Gastrocnemius medialis (tissue), 4 donors: ENCODE results near the gene NDUFA13. TPM values are rescaled to one million over a fixed set of nuclear protein-coding genes. Genes with fewer than 3 reads are reported as not detected.

Source experiments
- ATAC-seq, 2 donors: fragments of 150-250 bp; one replicate each; pipeline ENCODE4 v1.9.1; 2016
- DNase-seq, 2 donors: peaks; one replicate each; pipeline ENCODE4 v3.0.0-alpha.2; 2019
- H3K27ac ChIP-seq, 4 donors: fragments of 200-600 bp; sonication (generic); 1 replicate in 1 of 4; 2 replicates in 3 of 4; pipeline ENCODE4 v1.5.1; 2016 to 2018; ENCODE audit warnings: mild to moderate bottlenecking in 2 of 4, moderate library complexity in 1 of 4
- H3K27me3 ChIP-seq, 3 donors: fragments of 200-600 bp; sonication (generic) in 2 of 3; 1 replicate in 1 of 3; 2 replicates in 2 of 3; pipeline versions ENCODE4 v1.5.1 to v1.6.0; 2016 to 2019; ENCODE audit warnings: mild to moderate bottlenecking in 1 of 3, moderate library complexity in 1 of 3
- H3K36me3 ChIP-seq, 2 donors: fragments of 200-600 bp; sonication (generic) in 1 of 2; one replicate each; pipeline ENCODE4 v1.5.1; 2017 to 2018
- H3K4me1 ChIP-seq, 2 donors: fragments of 200-600 bp; sonication (generic) in 1 of 2; one replicate each; pipeline ENCODE4 v1.5.1; 2016 to 2017; ENCODE audit warnings: mild to moderate bottlenecking in 2 of 2
- H3K4me3 ChIP-seq, 4 donors: fragments of 200-600 bp; sonication (generic) in 3 of 4; 1 replicate in 1 of 4; 2 replicates in 3 of 4; pipeline ENCODE4 v1.5.1; 2016 to 2019; ENCODE audit warnings: mild to moderate bottlenecking in 2 of 4
- H3K9me3 ChIP-seq, 3 donors: fragments of 200-600 bp; sonication (generic) in 2 of 3; 1 replicate in 1 of 3; 2 replicates in 2 of 3; pipeline ENCODE4 v1.5.1; 2016 to 2019
- POLR2A ChIP-seq, 2 donors: fragments of 450-650 bp; IDR thresholded peaks; one replicate each; pipeline ENCODE4 v1.6.1; 2017; ENCODE audit warnings: antibody characterized with exemption in 2 of 2, mild to moderate bottlenecking in 2 of 2, moderate library complexity in 2 of 2
- in situ Hi-C, 4 donors: fragments of 200-750 bp; cut with MboI; loops; one replicate each; pipeline versions ENCODE4 v1.15.0 to v1.8.0; 2017; ENCODE audit warnings: low sequenced_read_pairs in 4 of 4
- intact Hi-C: fragments of 100-400 bp; cut with DNase I; formaldehyde crosslinking; loops from one replicate; pipeline ENCODE4 v1.15.1; 2023; ENCODE audit warnings: low total_unique reads
- total RNA-seq, 4 donors: library from RNA; depleted of rRNA; stranded (reverse); fragments of >200 nt; gene quantifications; one replicate each; pipeline versions ENCODE4 v1.1.0 to v1.2.3, GENCODE V29; 2016
- TF ChIP-seq, protein P1 (sequence below), 5 experiments: fragments of 450-650 bp in 3 of 5; fragments of 200-600 bp in 2 of 5; sonication (generic) in 2 of 5; IDR thresholded peaks in 4 of 5; conservative IDR thresholded peaks in 1 of 5; 1 replicate in 4 of 5; 2 replicates in 1 of 5; pipeline ENCODE4 v1.5.1; 2016 to 2019; ENCODE audit warnings: antibody characterized with exemption in 5 of 5, mild to moderate bottlenecking in 3 of 5, moderate library complexity in 3 of 5

Gene NDUFA13
- total RNA-seq, 4 donors from 2014 or later: 41.8 to 201 (median 50.5) TPM

DNA sequence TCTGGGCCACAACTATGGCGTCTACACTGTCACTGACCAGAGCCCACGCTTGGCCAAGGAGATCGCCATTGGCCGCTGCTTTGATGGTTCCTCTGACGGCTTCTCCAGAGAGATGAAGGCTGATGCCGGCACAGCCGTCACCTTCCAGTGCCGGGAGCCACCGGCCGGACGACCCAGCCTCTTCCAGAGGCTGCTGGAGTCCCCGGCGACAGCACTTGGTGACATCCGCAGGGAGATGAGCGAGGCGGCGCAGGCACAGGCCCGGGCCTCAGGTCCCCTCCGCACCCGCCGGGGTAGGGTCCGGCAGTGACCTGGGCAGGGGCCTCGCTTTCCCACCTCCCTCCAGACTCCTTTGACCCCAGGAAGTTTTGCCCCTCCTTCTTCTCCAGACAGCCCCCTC, 29.7 kb downstream of the NDUFA13 start:
- no peaks in the 10 kb centered on the region for H3K9me3 ChIP-seq
- no peak overlapping the region for H3K27ac ChIP-seq
- no peak overlapping the region for H3K4me3 ChIP-seq
- no peaks in the 10 kb centered on the region for H3K4me1 ChIP-seq
- in situ Hi-C loops (loop anchor here in 3 of 4 donors (25.0 kb wide), 2 partner anchors 392 to 417 kb away; no protein-coding TSS in a partner anchor), intact Hi-C loops (no loop called here)
- DNase-seq (no peak), ATAC-seq (no peak)
- H3K36me3 ChIP-seq: no peaks in the 10 kb centered on the region
- peaks cover 43 to 53% (median 44%) of the 10 kb centered on the region in 3 donors for H3K27me3 ChIP-seq
- TF ChIP-seq, protein P1, sequence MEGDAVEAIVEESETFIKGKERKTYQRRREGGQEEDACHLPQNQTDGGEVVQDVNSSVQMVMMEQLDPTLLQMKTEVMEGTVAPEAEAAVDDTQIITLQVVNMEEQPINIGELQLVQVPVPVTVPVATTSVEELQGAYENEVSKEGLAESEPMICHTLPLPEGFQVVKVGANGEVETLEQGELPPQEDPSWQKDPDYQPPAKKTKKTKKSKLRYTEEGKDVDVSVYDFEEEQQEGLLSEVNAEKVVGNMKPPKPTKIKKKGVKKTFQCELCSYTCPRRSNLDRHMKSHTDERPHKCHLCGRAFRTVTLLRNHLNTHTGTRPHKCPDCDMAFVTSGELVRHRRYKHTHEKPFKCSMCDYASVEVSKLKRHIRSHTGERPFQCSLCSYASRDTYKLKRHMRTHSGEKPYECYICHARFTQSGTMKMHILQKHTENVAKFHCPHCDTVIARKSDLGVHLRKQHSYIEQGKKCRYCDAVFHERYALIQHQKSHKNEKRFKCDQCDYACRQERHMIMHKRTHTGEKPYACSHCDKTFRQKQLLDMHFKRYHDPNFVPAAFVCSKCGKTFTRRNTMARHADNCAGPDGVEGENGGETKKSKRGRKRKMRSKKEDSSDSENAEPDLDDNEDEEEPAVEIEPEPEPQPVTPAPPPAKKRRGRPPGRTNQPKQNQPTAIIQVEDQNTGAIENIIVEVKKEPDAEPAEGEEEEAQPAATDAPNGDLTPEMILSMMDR (IDR thresholded peaks at IDR 0.05 in 4 of 5, conservative IDR thresholded peaks at IDR 0.05 in 1 of 5): no peak
- no peak for TF ChIP-seq POLR2A (IDR thresholded peaks at IDR 0.05)

DNA sequence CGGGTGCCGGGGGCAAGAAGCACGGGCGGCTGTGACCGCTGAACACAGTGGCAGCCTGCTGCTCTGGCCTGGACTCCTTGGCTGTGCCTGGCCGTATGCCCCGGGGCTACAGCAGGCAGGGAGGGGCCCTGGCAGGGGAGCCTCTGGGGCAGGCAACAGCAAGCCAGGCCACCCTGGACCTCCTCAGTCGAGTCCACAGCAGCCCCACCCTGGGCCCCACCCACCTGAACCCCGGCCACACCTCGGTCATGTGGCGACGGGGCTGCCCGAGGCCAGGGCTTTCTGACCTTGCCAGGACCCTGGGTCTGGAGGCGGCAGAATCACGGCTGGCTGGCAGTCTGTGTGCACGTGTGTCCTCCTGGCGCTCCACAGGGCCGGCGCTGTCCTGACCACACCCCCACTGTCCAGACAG, 30.7 kb downstream of the NDUFA13 start:
- no peak for ATAC-seq
- no peak overlapping the region for H3K27ac ChIP-seq
- H3K9me3 ChIP-seq: no peaks in the 10 kb centered on the region
- intact Hi-C loops: no loop called here
- no peaks in the 10 kb centered on the region for H3K36me3 ChIP-seq
- TF ChIP-seq, protein P1 (IDR thresholded peaks at IDR 0.05 in 4 of 5, conservative IDR thresholded peaks at IDR 0.05 in 1 of 5): no peak
- TF ChIP-seq POLR2A (IDR thresholded peaks at IDR 0.05): no peak
- in situ Hi-C loops: loop anchor here in 3 of 4 donors (25.0 kb wide), 2 partner anchors 391 to 416 kb away; no protein-coding TSS in a partner anchor
- H3K4me1 ChIP-seq: no peaks in the 10 kb centered on the region
- H3K4me3 ChIP-seq: no peak overlapping the region
- DNase-seq: no peak
- peaks cover 34 to 43% (median 35%) of the 10 kb centered on the region in 3 donors for H3K27me3 ChIP-seq

DNA sequence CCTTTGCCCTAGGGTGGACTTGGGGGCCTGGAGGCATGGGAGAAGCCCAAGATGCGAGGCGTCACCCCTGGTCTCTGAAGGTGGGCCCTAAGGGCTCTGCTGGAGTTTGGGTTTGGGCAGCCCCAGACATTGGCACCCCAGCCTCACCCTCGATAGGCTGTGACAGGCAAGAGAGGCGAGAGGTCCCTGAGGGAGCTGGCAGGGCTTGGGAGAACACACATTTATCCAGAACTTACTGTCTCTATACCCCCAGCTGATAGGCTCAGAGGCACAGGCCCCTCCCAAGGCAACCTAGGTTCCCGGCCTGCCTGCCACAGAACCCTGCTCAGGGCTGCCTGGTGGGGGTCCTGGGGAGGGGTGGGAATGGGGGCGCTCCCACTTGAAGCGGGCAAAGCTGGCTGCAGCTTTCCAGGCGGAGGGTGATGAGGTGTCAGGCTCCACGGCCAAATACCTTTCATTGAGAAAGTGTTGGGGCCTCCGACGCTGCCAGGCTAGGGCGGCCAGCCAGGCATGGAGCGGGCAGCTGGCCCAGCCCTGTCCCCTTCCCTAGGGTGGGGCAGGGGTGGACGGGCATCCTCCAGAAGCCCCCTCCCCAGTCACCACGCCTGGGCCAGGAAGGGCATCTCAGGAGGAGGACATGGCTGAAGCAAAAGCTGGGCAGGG, 31.8 kb downstream of the NDUFA13 start:
- Histone ChIP-seq H3K27me3 (peaks cover 23 to 32% (median 27%) of the 10 kb centered on the region in 3 donors), H3K4me1 (no peaks in the 10 kb centered on the region), H3K27ac (no peak overlapping the region), H3K4me3 (no peak overlapping the region), H3K36me3 (no peaks in the 10 kb centered on the region), H3K9me3 (no peaks in the 10 kb centered on the region)
- no peak for ATAC-seq
- in situ Hi-C loops: loop anchor here in 3 of 4 donors (25.0 kb wide), 2 partner anchors 389 to 414 kb away; no protein-coding TSS in a partner anchor
- intact Hi-C loops: no loop called here
- no peak for DNase-seq
- TF ChIP-seq, protein P1 (IDR thresholded peaks at IDR 0.05 in 4 of 5, conservative IDR thresholded peaks at IDR 0.05 in 1 of 5): no peak
- TF ChIP-seq POLR2A (IDR thresholded peaks at IDR 0.05): no peak

DNA sequence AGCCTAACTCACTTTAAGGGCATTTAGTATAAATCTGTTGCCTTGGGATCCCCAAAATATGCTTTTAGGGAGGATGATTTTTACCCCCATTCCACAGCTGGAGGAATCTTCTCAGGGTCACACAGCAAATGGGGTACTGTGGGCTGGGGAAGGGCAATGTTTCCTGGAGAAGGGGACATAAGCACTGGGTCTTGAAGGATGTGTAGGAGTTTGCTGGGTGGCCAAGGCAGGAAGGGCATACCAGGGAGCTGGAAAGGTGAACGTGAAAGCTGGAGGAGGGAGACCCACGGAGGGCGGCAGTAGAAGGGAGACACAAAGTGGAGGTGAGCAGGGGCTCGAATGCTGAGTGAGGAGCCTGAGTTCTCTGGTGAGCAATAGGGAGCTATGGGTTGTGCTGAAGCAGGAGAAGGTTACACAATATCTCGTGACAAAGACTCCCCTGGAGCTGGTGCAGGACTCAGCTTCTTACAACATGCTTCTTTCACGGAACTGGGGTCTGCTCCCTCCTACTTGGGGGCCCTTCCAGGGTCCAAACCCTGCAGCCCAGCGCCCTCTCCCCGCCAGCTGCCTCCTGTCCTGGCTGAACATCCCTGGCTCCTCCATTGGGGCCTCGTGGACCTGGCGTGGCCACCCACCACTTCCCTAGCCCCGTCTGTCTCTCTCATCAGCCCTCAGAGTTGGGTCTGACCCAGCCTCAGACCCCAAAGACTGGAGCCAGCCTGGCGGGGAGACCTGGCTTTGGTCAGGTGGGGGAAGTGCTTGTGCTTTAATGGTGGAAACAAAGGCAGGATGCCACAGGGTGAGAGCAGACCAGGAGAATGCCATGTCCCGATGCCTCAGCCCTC, 33.1 kb downstream of the NDUFA13 start:
- intact Hi-C loops: no loop called here
- H3K4me1 ChIP-seq: no peaks in the 10 kb centered on the region
- peaks cover 19 to 30% (median 27%) of the 10 kb centered on the region in 3 donors for H3K27me3 ChIP-seq
- no peak for ATAC-seq
- H3K9me3 ChIP-seq: no peaks in the 10 kb centered on the region
- H3K36me3 ChIP-seq: no peaks in the 10 kb centered on the region
- no peak overlapping the region for H3K4me3 ChIP-seq
- DNase-seq: no peak
- TF ChIP-seq, protein P1 (IDR thresholded peaks at IDR 0.05 in 4 of 5, conservative IDR thresholded peaks at IDR 0.05 in 1 of 5): no peak
- no peak for TF ChIP-seq POLR2A (IDR thresholded peaks at IDR 0.05)
- H3K27ac ChIP-seq: no peak overlapping the region
- in situ Hi-C loops: loop anchor here in 3 of 4 donors (25.0 kb wide), 2 partner anchors 388 to 413 kb away; no protein-coding TSS in a partner anchor
